Measurements from ENCODE around the gene ZDHHC9.
A peak's percentile ranks its signal among the peaks of the same experiment; 100 is the strongest.
"Not testable (repeated sequence)": the region's sequence is repeated elsewhere in the genome, so short reads cannot be mapped to it uniquely, and the experiment has no call there.

Gene ZDHHC9

GRCh38 chrX:129843459-129844306 is at the start of gene ZDHHC9:
Gene ZDHHC9, minus strand, starts transcription at chrX:129843886. Its CDS starts 1,941 bp downstream, at chrX:129841945.
- DNase-seq (ENCODE audit: low spot score) = peak; percentile 64

GRCh38 chrX:129877401-129877800 is 33.7 kb upstream of the ZDHHC9 start:
- no peak for DNase-seq (ENCODE audit: low spot score)

GRCh38 chrX:129876771-129877305 is 33.2 kb upstream of the ZDHHC9 start:
- peak; percentile 64 for DNase-seq (ENCODE audit: low spot score)

- DNase-seq (ENCODE audit: low spot score) = no peak
Observed at GRCh38 chrX:129875669-129876068, 32.0 kb upstream of the ZDHHC9 start.

GRCh38 chrX:129872524-129872923 is 28.8 kb upstream of the ZDHHC9 start:
- DNase-seq (ENCODE audit: low spot score) = no peak

GRCh38 chrX:129866321-129866720 is 22.6 kb upstream of the ZDHHC9 start:
- DNase-seq (ENCODE audit: low spot score) = not testable (repeated sequence)

GRCh38 chrX:129859134-129859533 is 15.4 kb upstream of the ZDHHC9 start:
- not testable (repeated sequence) for DNase-seq (ENCODE audit: low spot score)

- not testable (repeated sequence) for DNase-seq (ENCODE audit: low spot score)
Observed at GRCh38 chrX:129851825-129852224, 8.1 kb upstream of the ZDHHC9 start.

GRCh38 chrX:129846716-129847115 is 3.0 kb upstream of the ZDHHC9 start:
- DNase-seq (ENCODE audit: low spot score) = no peak

GRCh38 chrX:129845616-129846190 is 2.0 kb upstream of the ZDHHC9 start:
- no peak for DNase-seq (ENCODE audit: low spot score)

GRCh38 chrX:129843209-129843458 is 552 bp downstream of the ZDHHC9 start:
- no peak for DNase-seq (ENCODE audit: low spot score)

- no peak for DNase-seq (ENCODE audit: low spot score)
Observed at GRCh38 chrX:129842510-129843208, 1.0 kb downstream of the ZDHHC9 start.

- no peak for DNase-seq (ENCODE audit: low spot score)
Observed at GRCh38 chrX:129840344-129840743, 3.3 kb downstream of the ZDHHC9 start.

GRCh38 chrX:129836827-129837226 is 6.9 kb downstream of the ZDHHC9 start:
- no peak for DNase-seq (ENCODE audit: low spot score)

GRCh38 chrX:129833153-129833990 is 10.3 kb downstream of the ZDHHC9 start:
- DNase-seq (ENCODE audit: low spot score) = no peak

GRCh38 chrX:129831091-129831885 is 12.4 kb downstream of the ZDHHC9 start:
- DNase-seq (ENCODE audit: low spot score) = no peak

- no peak for DNase-seq (ENCODE audit: low spot score)
Observed at GRCh38 chrX:129830494-129830893, 13.2 kb downstream of the ZDHHC9 start.

GRCh38 chrX:129825746-129826505 is 17.8 kb downstream of the ZDHHC9 start:
- no peak for DNase-seq (ENCODE audit: low spot score)

- DNase-seq (ENCODE audit: low spot score) = no peak
Observed at GRCh38 chrX:129824620-129825019, 19.1 kb downstream of the ZDHHC9 start.

- DNase-seq (ENCODE audit: low spot score) = no peak
Observed at GRCh38 chrX:129823522-129823921, 20.2 kb downstream of the ZDHHC9 start.
